HepG2 (cell line): ENCODE results near the gene TAS2R60. TPM values are rescaled to one million over a fixed set of nuclear protein-coding genes. Genes with fewer than 3 reads are reported as not detected.

Experiments
- ATAC-seq: fragments of 200-7000 bp; cut with Tn5 transposase; 3 replicates; pipeline ENCODE4 v1.9.1; 2020; ENCODE audit warnings: mild to moderate bottlenecking, moderate library complexity
- BruUV-seq: library from RNA; stranded (reverse); fragments of 400-500 nt; replicated peaks from 2 replicates; lab custom pipeline; 2021; lab: Mats Ljungman, UMichigan
- CTCF ChIA-PET: fragments of 300-600 bp; formaldehyde crosslinking; extraction: SDS; loops from one replicate; lab custom pipeline; 2021; ENCODE audit warnings: low total read pairs, inconsistent platforms, low intra/inter-chr PET ratio; lab: Yijun Ruan, JAX
- POLR2A ChIA-PET: fragments of 350-600 bp; sonication (Branson Sonifier 250); formaldehyde crosslinking; loops from one replicate; lab custom pipeline; 2020; ENCODE audit warnings: antibody characterized with exemption, inconsistent platforms; lab: Yijun Ruan, JAX
- DNase-seq: peaks from one replicate; pipeline ENCODE4 v3.0.0-alpha.2; 2015; ENCODE audit warnings: low spot score
- FAIRE-seq: peaks from 3 replicates; lab custom pipeline; 2011; peaks lifted over from hg19 to GRCh38; lab: Jason Lieb, UNC
- H2AFZ ChIP-seq: one replicate; pipeline ENCODE4 v1.6.1; 2011; ENCODE audit warnings: low read length, inconsistent platforms
- H3K27ac ChIP-seq: fragments of 300-600 bp; 3 replicates; pipeline ENCODE4 v1.8.0; 2011; ENCODE audit warnings: mixed run types, mild to moderate bottlenecking, mixed read lengths, low read length, inconsistent platforms; ENCODE audit not compliant: insufficient read depth; ENCODE audit errors: extremely low read length
- H3K27me3 ChIP-seq, 2 experiments: fragments of 200-600 bp in 1 of 2; 2 replicates in 1 of 2; 3 replicates in 1 of 2; pipeline versions ENCODE4 v1.6.0 to v1.8.0; 2011; ENCODE audit warnings: low read length in 2 of 2, mild to moderate bottlenecking in 2 of 2, moderate library complexity in 2 of 2, inconsistent platforms in 1 of 2; ENCODE audit not compliant: insufficient read depth in 2 of 2, control insufficient read depth in 1 of 2
- H3K36me3 ChIP-seq, 2 experiments: fragments of 200-600 bp in 1 of 2; replicated peaks in 1 of 2; 2 replicates in 1 of 2; 3 replicates in 1 of 2; pipeline versions ENCODE4 v1.5.1 to v1.8.0; 2011; ENCODE audit warnings: low read length in 2 of 2, inconsistent platforms in 1 of 2; ENCODE audit not compliant: insufficient read depth in 2 of 2, control insufficient read depth in 1 of 2
- H3K4me1 ChIP-seq: 2 replicates; pipeline ENCODE4 v1.5.1; 2012; ENCODE audit warnings: low read length, inconsistent platforms; ENCODE audit not compliant: insufficient read depth
- H3K4me2 ChIP-seq: 2 replicates; pipeline ENCODE4 v1.6.0; 2011; ENCODE audit warnings: low read depth, low read length, inconsistent platforms
- H3K4me3 ChIP-seq, 3 experiments: fragments of 200-600 bp in 1 of 3; sonication (generic), shearing (Covaris generic) in 1 of 3; replicated peaks in 1 of 3; 2 replicates each; pipeline ENCODE4 v1.5.1; 2011 to 2016; ENCODE audit warnings: low read length in 3 of 3, inconsistent platforms in 2 of 3, low read depth in 2 of 3, mild to moderate bottlenecking in 2 of 3, control low read depth in 1 of 3, mixed read lengths in 1 of 3; ENCODE audit not compliant: insufficient read depth in 1 of 3
- H3K79me2 ChIP-seq: one replicate; pipeline ENCODE4 v1.6.1; 2011; ENCODE audit warnings: low read length, inconsistent platforms; ENCODE audit not compliant: insufficient read depth
- H3K9ac ChIP-seq: 2 replicates; pipeline ENCODE4 v1.6.0; 2011; ENCODE audit warnings: mild to moderate bottlenecking, low read depth, low read length, inconsistent platforms; ENCODE audit not compliant: insufficient read depth
- H3K9me3 ChIP-seq: 2 replicates; pipeline ENCODE4 v1.5.1; 2012; ENCODE audit warnings: mild to moderate bottlenecking, low read length
- H4K20me1 ChIP-seq: 2 replicates; pipeline ENCODE4 v1.6.0; 2011; ENCODE audit warnings: inconsistent platforms, mild to moderate bottlenecking, low read length, moderate library complexity; ENCODE audit not compliant: insufficient read depth
- MXD4 ChIP-seq: IDR thresholded peaks from 2 replicates; pipeline ENCODE4 v1.6.1; 2016; ENCODE audit warnings: mild to moderate bottlenecking, missing biosample characterization, missing genetic modification reagents
- MXI1 ChIP-seq: IDR thresholded peaks from 3 replicates; pipeline ENCODE4 v1.6.1; 2012; ENCODE audit warnings: low read depth, low read length, inconsistent platforms, borderline replicate concordance
- RXRB ChIP-seq: IDR thresholded peaks from 2 replicates; pipeline ENCODE4 v1.6.1; 2016; ENCODE audit warnings: borderline replicate concordance, missing genetic modification reagents, missing compliant biosample characterization
- SALL2 ChIP-seq: sonication (generic); formaldehyde crosslinking; IDR thresholded peaks from 2 replicates; pipeline ENCODE4 v1.8.1; 2023; ENCODE audit warnings: mild to moderate bottlenecking, missing genetic modification reagents, inconsistent platforms
- SATB2 ChIP-seq: sonication (generic); formaldehyde crosslinking; IDR thresholded peaks from 2 replicates; pipeline ENCODE4 v1.5.0; 2020; ENCODE audit warnings: missing genetic modification reagents
- STAT5B ChIP-seq: sonication (generic); formaldehyde crosslinking; IDR thresholded peaks from 2 replicates; pipeline ENCODE4 v1.4.0; 2020; ENCODE audit warnings: missing genetic modification reagents
- ZMYM3 ChIP-seq: sonication (generic); formaldehyde crosslinking; IDR thresholded peaks from 2 replicates; pipeline ENCODE4 v1.5.1; 2020; ENCODE audit warnings: mild to moderate bottlenecking, missing genetic modification reagents
- ZNF547 ChIP-seq: sonication (generic); formaldehyde crosslinking; IDR thresholded peaks from 2 replicates; pipeline ENCODE4 v1.5.1; 2020; ENCODE audit warnings: mild to moderate bottlenecking, missing genetic modification reagents
- ZNF577 ChIP-seq: sonication (generic); formaldehyde crosslinking; IDR thresholded peaks from 2 replicates; pipeline ENCODE4 v1.4.0; 2020; ENCODE audit warnings: mild to moderate bottlenecking, low read depth, missing genetic modification reagents, borderline replicate concordance
- ZNF75D ChIP-seq: sonication (generic); formaldehyde crosslinking; IDR thresholded peaks from 2 replicates; pipeline ENCODE4 v1.8.1; 2023; ENCODE audit warnings: missing genetic modification reagents, mild to moderate bottlenecking, borderline replicate concordance
- ZNF780A ChIP-seq: sonication (generic); formaldehyde crosslinking; IDR thresholded peaks from 2 replicates; pipeline ENCODE4 v1.8.0; 2022; ENCODE audit warnings: mild to moderate bottlenecking, missing genetic modification reagents, moderate library complexity
- ZNF83 ChIP-seq: sonication (generic); formaldehyde crosslinking; IDR thresholded peaks from 2 replicates; pipeline ENCODE4 v1.4.0; 2020; ENCODE audit warnings: missing genetic modification reagents, mild to moderate bottlenecking, borderline replicate concordance
- WGBS: methylation state at CpG from one replicate; pipeline ENCODE4 v1.1.6; 2017; ENCODE audit warnings: low lambda C conversion rate; 5-methylcytosine and 5-hydroxymethylcytosine counted together
- in situ Hi-C: cut with HindIII; loops from 2 replicates; pipeline ENCODE4 v1.10.0; 2017; ENCODE audit warnings: low pct_unique_long_range_greater_than_20kb; ENCODE audit not compliant: extremely low pct_ligation_motif_present
- intact Hi-C: fragments of 100-400 bp; cut with micrococcal nuclease; formaldehyde crosslinking; loops from one replicate; pipeline ENCODE4 v1.10.0; 2022; ENCODE audit not compliant: unreplicated experiment
- polyA plus RNA-seq, 8 experiments: library from polyadenylated mRNA; depleted of rRNA in 3 of 8; stranded (reverse) in 7 of 8; unstranded in 1 of 8; fragments of >200 nt; fragmentation: Illumina TruSeq in 4 of 8; extraction: Trizol in 4 of 8; gene quantifications; 2 replicates each; pipeline versions ENCODE4 v1.2.1 to v1.2.3, GENCODE V29; 2011 to 2016; ENCODE audit warnings: low read depth in 4 of 8, missing spikeins in 1 of 8, mixed read lengths in 1 of 8; ENCODE audit not compliant: insufficient read depth in 1 of 8
- total RNA-seq, 5 experiments: library from RNA; depleted of rRNA; stranded (reverse); fragments of >200 nt; fragmentation: Illumina TruSeq; extraction: Trizol; gene quantifications; 2 replicates each; pipeline ENCODE4 v1.2.3, GENCODE V29; 2016; ENCODE audit warnings: low read depth in 1 of 5
- TF ChIP-seq, protein P1 (sequence below): sonication (generic); formaldehyde crosslinking; IDR thresholded peaks from 2 replicates; pipeline ENCODE4 v1.5.0; 2020; ENCODE audit warnings: missing genetic modification reagents
- TF ChIP-seq, protein P2 (sequence below): sonication (generic); formaldehyde crosslinking; IDR thresholded peaks from 2 replicates; pipeline ENCODE4 v1.4.0; 2020; ENCODE audit warnings: missing genetic modification reagents, borderline replicate concordance
- TF ChIP-seq, protein P3 (sequence below): sonication (generic); formaldehyde crosslinking; IDR thresholded peaks from 2 replicates; pipeline ENCODE4 v1.4.0; 2020; ENCODE audit warnings: missing genetic modification reagents, borderline replicate concordance

Gene TAS2R60
- total and polyA plus RNA-seq, 2 of the 13 experiments (the other 11 are each of a cell fraction or from before 2014, with no cell fraction given), result not detected

DNA sequence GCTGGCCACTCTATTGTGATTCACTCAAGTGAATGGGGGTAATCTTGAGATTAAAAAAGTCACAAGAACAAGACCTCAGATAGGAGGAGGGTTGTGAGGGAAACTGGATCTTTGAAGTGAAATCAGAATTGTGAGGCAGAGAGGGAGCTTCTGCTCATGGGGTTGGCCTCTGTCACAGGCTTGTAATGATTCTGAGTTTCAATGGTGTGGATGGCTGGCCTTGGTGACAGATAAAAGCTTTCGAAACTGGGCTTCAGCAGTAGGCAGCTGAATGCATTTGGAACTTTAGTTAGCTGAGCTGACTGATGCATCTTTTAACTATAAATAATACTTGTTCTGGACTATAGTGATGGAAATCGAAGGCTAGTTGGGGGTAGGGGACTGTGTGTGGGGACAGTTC lies 12.2 kb downstream of the TAS2R60 start (continued):
- no peak for TF ChIP-seq STAT5B (CRISPR knock-in tag)
- TF ChIP-seq MXI1, result no peak
- no peak for TF ChIP-seq SALL2 (CRISPR knock-in tag)
- TF ChIP-seq ZNF547, result no peak

DNA sequence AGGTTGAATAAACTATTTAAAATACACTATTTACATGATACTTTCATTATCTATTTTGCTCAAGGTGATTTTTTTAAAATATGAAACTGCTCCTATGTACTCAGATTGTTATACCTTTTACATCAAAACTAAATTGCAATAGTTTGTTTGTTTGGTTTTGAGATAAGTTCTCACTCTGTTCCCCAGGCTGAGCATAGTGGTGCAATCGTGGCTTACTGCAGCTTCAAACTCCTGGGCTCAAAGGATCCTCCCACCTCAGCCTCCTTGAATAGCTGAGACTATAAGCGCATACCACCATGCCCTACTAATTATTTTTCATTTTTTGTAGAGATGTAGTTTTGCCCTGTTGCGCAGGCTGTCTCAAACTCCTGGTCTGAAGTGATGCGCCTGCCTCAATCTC lies 12.7 kb downstream of the TAS2R60 start:
- Histone ChIP-seq H4K20me1 (no peaks in the 10 kb centered on the region), H3K4me3 (no peak overlapping the region), H3K9me3 (no peaks in the 10 kb centered on the region), H3K27me3 (no peaks in the 10 kb centered on the region), H3K79me2 (no peaks in the 10 kb centered on the region), H3K4me1 (no peaks in the 10 kb centered on the region), H2AFZ (no peak overlapping the region), H3K36me3 (no peaks in the 10 kb centered on the region), H3K4me2 (no peak overlapping the region), H3K27ac (no peak overlapping the region), H3K9ac (no peak overlapping the region)
- FAIRE-seq (no peak), DNase-seq (no peak), ATAC-seq (no peak)
- intact Hi-C loops, result no loop called here
- no TSS peak for BruUV-seq
- ChIA-PET CTCF (no interaction called here), POLR2A (no interaction called here)
- in situ Hi-C loops, result no loop called here
- 47% methylated on average over 4 of the region's 4 CpGs for WGBS
- TF ChIP-seq, protein P1, sequence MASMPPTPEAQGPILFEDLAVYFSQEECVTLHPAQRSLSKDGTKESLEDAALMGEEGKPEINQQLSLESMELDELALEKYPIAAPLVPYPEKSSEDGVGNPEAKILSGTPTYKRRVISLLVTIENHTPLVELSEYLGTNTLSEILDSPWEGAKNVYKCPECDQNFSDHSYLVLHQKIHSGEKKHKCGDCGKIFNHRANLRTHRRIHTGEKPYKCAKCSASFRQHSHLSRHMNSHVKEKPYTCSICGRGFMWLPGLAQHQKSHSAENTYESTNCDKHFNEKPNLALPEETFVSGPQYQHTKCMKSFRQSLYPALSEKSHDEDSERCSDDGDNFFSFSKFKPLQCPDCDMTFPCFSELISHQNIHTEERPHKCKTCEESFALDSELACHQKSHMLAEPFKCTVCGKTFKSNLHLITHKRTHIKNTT (CRISPR knock-in tag), result no peak
- TF ChIP-seq, protein P2, sequence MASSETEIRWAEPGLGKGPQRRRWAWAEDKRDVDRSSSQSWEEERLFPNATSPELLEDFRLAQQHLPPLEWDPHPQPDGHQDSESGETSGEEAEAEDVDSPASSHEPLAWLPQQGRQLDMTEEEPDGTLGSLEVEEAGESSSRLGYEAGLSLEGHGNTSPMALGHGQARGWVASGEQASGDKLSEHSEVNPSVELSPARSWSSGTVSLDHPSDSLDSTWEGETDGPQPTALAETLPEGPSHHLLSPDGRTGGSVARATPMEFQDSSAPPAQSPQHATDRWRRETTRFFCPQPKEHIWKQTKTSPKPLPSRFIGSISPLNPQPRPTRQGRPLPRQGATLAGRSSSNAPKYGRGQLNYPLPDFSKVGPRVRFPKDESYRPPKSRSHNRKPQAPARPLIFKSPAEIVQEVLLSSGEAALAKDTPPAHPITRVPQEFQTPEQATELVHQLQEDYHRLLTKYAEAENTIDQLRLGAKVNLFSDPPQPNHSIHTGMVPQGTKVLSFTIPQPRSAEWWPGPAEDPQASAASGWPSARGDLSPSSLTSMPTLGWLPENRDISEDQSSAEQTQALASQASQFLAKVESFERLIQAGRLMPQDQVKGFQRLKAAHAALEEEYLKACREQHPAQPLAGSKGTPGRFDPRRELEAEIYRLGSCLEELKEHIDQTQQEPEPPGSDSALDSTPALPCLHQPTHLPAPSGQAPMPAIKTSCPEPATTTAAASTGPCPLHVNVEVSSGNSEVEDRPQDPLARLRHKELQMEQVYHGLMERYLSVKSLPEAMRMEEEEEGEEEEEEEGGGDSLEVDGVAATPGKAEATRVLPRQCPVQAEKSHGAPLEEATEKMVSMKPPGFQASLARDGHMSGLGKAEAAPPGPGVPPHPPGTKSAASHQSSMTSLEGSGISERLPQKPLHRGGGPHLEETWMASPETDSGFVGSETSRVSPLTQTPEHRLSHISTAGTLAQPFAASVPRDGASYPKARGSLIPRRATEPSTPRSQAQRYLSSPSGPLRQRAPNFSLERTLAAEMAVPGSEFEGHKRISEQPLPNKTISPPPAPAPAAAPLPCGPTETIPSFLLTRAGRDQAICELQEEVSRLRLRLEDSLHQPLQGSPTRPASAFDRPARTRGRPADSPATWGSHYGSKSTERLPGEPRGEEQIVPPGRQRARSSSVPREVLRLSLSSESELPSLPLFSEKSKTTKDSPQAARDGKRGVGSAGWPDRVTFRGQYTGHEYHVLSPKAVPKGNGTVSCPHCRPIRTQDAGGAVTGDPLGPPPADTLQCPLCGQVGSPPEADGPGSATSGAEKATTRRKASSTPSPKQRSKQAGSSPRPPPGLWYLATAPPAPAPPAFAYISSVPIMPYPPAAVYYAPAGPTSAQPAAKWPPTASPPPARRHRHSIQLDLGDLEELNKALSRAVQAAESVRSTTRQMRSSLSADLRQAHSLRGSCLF, result no peak
- TF ChIP-seq RXRB (CRISPR knock-in tag), result no peak
- no peak for TF ChIP-seq ZNF780A (CRISPR knock-in tag)
- no peak for TF ChIP-seq ZNF577 (CRISPR knock-in tag)
- no peak for TF ChIP-seq ZNF83 (CRISPR knock-in tag)
- no peak for TF ChIP-seq MXD4
- no peak for TF ChIP-seq ZNF75D
- TF ChIP-seq, protein P3, sequence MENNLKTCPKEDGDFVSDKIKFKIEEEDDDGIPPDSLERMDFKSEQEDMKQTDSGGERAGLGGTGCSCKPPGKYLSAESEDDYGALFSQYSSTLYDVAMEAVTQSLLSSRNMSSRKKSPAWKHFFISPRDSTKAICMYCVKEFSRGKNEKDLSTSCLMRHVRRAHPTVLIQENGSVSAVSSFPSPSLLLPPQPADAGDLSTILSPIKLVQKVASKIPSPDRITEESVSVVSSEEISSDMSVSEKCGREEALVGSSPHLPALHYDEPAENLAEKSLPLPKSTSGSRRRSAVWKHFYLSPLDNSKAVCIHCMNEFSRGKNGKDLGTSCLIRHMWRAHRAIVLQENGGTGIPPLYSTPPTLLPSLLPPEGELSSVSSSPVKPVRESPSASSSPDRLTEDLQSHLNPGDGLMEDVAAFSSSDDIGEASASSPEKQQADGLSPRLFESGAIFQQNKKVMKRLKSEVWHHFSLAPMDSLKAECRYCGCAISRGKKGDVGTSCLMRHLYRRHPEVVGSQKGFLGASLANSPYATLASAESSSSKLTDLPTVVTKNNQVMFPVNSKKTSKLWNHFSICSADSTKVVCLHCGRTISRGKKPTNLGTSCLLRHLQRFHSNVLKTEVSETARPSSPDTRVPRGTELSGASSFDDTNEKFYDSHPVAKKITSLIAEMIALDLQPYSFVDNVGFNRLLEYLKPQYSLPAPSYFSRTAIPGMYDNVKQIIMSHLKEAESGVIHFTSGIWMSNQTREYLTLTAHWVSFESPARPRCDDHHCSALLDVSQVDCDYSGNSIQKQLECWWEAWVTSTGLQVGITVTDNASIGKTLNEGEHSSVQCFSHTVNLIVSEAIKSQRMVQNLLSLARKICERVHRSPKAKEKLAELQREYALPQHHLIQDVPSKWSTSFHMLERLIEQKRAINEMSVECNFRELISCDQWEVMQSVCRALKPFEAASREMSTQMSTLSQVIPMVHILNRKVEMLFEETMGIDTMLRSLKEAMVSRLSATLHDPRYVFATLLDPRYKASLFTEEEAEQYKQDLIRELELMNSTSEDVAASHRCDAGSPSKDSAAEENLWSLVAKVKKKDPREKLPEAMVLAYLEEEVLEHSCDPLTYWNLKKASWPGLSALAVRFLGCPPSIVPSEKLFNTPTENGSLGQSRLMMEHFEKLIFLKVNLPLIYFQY (CRISPR knock-in tag), result no peak
- TF ChIP-seq ZMYM3, result no peak
- TF ChIP-seq SATB2 (CRISPR knock-in tag), result no peak
